ENCODE measurements around the gene RIN2.

The RIN2 gene

GRCh38 chr20:19764207-19764606 lies 6.1 kb downstream of the RIN2 start:
- no peak for DNase-seq (ENCODE audit: low read depth in 2 of 2)

DNA sequence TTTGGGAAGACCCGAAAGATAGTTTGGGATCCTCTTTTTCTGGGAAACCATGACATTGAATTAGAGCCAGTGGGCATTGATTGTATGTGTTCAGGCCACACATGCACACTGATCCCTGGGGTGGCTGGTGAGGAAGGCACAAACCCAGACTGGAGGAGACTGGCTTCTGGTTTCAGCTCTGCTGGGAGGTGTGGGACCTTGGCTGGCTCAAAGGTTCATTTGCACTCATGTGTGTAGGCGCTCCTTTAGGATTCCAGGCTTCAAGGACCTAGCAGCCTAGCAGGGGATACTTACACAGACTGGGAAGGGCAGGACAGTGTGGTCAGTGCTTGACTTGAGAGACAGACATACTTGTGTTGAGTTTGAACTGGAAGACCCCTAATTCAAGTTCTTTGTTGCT lies 7.2 kb downstream of the RIN2 start:
- DNase-seq (ENCODE audit: low read depth in 2 of 2): no peak

- no peak for DNase-seq (ENCODE audit: low read depth in 2 of 2)
Observed at GRCh38 chr20:19765913-19766312, 7.9 kb downstream of the RIN2 start.

- no peak for DNase-seq (ENCODE audit: low read depth in 2 of 2)
Observed at GRCh38 chr20:19767070-19767469, 9.0 kb downstream of the RIN2 start.

- no peak for DNase-seq (ENCODE audit: low read depth in 2 of 2)
Observed at GRCh38 chr20:19768325-19768842, 10.3 kb downstream of the RIN2 start.

DNA sequence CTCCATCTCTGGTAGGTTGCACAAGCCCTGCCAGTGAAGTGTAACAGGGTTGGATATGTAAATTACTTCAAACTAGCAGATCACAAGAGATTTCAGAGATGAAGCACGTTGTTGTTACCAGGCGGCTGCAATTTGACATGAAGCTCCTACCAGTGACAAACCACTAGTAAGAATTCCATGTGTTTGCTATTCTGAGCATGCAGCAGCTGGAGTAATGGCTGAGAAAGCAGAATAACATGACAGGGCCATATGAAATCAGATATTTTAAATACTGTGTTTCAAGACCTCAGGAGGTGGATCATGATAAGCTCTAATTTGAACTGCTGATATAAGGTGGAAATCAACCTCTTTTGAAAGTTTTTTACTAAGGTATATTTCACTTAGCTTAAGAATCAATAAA lies 11.4 kb downstream of the RIN2 start:
- DNase-seq (ENCODE audit: low read depth in 2 of 2): no peak

- no peak for DNase-seq (ENCODE audit: low read depth in 2 of 2)
Observed at GRCh38 chr20:19770375-19770774, 12.3 kb downstream of the RIN2 start.

GRCh38 chr20:19771031-19771430 lies 13.0 kb downstream of the RIN2 start:
- no peak for DNase-seq (ENCODE audit: low read depth in 2 of 2)

GRCh38 chr20:19773471-19773870 lies 15.4 kb downstream of the RIN2 start:
- DNase-seq (ENCODE audit: low read depth in 2 of 2): no peak

- no peak for DNase-seq (ENCODE audit: low read depth in 2 of 2)
Observed at GRCh38 chr20:19774135-19774933, 16.3 kb downstream of the RIN2 start.

DNA sequence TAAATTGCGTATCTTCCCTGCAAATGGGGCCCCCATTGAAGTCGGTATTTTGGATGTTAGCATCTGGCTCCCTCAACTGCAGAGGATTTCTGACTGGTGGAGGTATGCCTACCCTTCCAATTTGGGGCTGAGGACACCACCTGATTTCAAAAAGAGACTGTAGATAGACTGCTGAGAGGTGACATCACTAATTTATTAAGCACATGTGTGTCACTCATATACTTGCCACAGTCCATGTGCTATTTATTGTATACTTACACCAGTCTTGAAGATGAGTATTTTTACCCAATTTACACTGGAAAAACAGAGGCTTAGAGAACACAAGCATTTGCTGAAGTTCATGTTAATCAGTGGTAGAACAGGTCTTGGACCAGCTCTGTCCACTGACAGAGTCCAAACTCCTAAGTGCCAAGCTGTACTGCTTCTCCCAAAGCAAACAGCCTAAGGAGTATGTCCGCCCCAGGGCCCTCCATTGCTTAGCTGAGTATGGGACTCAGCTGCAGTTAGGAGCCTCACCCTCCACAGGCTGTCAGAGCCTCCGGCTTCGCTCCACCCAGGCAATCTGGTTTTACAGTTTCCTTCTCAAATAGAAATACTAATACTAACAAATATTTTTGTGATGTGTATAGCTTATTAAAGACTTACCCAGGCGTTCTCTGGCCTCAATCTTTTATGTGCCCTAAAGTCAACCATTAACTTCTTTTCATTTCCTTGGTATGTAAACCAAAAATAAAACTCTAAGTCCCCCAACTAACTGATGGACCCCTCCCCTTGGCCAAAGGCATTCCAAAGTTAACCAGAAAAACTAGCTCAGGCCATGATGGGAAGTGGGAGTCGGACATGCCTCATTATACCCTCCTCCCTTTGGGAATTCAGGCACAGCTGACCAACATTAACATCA lies 17.5 kb downstream of the RIN2 start:
- DNase-seq (ENCODE audit: low read depth in 2 of 2): no peak

GRCh38 chr20:19777315-19777714 lies 19.3 kb downstream of the RIN2 start:
- DNase-seq (ENCODE audit: low read depth in 2 of 2): no peak

GRCh38 chr20:19777981-19778380 lies 19.9 kb downstream of the RIN2 start:
- no peak for DNase-seq (ENCODE audit: low read depth in 2 of 2)

DNA sequence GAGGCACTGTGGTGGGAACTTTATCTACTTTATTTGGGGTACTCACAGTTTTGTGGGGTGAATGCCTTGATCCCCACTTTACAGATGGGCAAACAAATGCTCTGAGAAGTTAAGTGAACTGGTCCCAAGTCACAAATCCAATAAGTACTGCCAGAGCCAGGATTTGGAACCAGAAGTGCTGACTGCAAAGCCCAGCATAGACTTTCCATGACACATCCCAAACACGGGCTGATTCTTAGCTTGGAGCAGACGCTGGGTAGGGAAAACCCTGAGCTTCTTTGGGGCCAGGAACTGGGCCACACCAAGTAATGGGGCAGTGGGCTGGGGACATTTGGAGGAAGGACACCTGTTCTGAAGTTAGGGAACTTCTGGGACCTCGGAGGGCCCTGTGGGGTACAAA lies 20.3 kb downstream of the RIN2 start:
- DNase-seq (ENCODE audit: low read depth in 2 of 2): no peak

GRCh38 chr20:19779634-19780033 lies 21.6 kb downstream of the RIN2 start:
- no peak for DNase-seq (ENCODE audit: low read depth in 2 of 2)

- no peak for DNase-seq (ENCODE audit: low read depth in 2 of 2)
Observed at GRCh38 chr20:19780261-19780660, 22.2 kb downstream of the RIN2 start.

DNA sequence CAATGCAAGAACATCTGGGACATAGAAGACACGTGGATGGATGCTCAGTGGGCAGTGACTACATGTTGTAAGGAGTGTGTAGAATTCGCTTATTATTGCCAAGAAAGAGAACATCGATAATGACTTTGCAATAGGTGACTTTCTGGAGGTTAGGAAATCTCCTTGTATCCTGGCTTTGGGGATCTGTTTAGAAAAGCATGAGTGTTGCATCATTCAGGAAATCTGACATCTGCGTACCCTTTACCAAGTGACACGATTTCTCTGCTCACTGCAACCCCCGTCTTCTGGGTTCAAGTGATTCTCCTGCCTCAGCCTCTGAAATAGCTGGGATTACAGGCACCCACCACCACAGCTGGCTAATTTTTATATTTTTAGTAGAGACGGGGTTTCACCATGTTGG lies 23.2 kb downstream of the RIN2 start:
- DNase-seq (ENCODE audit: low read depth in 2 of 2): no peak

DNA sequence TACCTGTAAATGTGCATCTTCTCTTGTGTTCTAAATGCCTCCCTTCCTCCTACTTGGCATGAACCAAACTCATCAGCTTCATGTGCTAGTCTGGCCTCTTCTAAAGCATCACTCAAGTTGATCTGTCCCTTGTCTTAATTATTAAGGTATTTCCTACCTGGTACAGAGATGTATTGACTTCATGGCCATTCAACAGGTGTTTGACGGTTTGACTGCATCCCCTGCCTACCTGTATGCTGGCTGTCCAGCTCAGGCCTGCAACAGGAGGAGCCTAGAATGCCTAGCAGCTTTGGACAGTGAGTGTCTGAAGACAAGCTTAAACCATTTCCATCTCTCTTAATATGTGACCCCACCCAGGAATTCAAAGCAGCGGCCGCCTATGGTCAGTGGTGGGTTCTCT lies 24.6 kb downstream of the RIN2 start:
- no peak for DNase-seq (ENCODE audit: low read depth in 2 of 2)

- DNase-seq (ENCODE audit: low read depth in 2 of 2): no peak
Observed at GRCh38 chr20:19783966-19784401, 25.9 kb downstream of the RIN2 start.

GRCh38 chr20:19784511-19785172 lies 26.6 kb downstream of the RIN2 start:
- no peak for DNase-seq (ENCODE audit: low read depth in 2 of 2)

DNA sequence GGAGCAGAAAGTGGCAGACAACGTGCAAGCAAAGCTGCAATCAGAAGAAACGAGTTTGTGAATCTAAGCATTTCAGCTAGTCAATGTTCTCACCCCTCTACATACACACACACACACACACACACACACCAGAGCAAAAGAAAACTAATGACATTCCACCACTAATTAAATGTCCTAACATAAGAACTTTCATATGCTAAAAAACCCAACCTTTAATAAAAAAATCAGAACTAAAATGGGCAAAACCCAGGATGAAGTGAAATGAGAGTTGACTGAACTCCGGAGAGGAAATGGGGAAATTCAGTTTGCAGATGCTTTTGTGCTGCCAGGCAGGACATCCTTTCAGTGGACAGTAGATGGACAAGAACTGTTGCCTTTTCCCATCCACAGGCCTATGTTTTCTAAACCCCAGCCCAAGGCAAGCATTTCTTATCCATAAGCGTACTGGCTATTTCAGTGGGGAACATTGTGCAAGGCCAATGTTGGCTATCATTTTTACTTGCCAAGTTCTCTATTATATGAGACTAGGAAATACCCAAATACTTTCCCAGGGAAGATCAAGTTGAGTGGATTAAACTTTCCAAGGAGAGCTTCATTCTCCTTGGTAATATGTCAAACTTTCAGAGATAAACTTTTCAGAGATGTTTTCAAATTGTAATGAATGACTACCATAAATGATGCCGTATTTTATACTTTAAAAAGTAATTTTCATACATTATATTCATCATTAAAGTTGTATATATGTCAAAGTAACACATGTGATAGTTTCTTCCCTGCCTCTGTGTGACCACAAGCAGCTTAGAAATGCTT lies 27.3 kb downstream of the RIN2 start:
- no peak for DNase-seq (ENCODE audit: low read depth in 2 of 2)

DNA sequence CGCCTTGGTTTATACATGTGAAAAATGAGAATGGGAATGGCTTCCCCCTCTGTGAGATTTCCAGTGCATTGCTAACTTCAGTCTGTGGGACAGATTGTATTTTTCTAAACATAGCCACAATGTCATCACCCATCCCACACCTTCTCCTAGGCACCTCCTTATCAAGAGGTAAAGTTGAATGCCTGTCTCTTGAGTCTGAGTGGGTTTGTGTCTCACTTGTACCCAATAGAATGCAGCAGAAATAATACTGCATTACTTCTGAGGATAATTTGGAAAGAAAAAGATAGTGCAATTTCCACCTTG lies 27.9 kb downstream of the RIN2 start:
- no peak for DNase-seq (ENCODE audit: low read depth in 2 of 2)

All from stimulated activated CD8-positive, alpha-beta memory T cell treated with anti-CD3 and anti-CD28 coated beads, Interleukin-15, amount 100 ng/mL, for 4 hours (primary cell).